Activated T-cell treated with anti-CD3 and anti-CD28 coated beads for 48 hours (primary cell): ENCODE data around the gene SSU72.

Experiments used
- DNase-seq: peaks from one replicate; pipeline ENCODE4 v3.0.0-alpha.2; 2020; ENCODE audit warnings: low read depth

Gene SSU72

DNA sequence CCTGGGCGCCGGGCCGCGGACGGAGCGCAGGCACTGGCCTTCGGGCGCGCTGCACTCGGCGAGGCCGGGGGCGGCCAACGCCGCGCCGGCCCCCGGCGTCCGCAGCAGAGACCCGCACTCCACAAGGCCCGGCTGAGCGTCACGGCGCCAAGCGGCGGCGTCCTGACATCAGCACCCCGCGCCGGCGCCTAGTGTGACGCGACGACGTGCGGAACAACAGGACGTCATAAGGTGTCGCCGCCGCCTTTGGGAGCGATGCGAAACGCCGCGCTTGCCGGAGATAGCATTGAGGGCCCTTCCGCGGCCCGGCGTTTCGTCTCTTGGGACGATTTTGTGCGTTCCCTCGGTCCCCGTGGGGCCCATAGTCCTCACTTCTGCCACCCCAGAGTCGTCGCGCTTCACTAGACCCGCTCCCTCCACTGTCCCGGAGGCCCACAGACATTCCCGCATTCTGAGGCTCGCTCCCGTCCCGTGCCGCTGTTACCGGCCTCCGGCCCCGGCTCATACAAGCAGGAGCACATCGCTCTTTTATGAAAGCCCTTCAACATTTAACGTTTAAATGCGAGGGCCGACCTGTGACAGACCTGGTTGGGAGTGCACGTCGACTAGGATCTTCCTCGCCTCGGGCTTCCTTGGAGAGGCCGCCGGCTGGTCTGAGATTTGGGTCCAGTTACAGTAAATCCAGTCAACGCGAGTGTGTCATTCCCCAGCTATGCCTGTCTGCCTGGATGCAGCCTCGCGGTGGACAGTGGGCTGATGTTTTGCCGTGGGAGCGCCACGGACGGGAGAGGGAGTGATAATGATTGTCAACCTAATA is at the start of gene SSU72:
TSS of gene SSU72 (minus strand) at position 143 of the 817 bp plus-strand sequence. CDS start 306 bp downstream, outside the sequence.
- peak; percentile 92 for DNase-seq

DNA sequence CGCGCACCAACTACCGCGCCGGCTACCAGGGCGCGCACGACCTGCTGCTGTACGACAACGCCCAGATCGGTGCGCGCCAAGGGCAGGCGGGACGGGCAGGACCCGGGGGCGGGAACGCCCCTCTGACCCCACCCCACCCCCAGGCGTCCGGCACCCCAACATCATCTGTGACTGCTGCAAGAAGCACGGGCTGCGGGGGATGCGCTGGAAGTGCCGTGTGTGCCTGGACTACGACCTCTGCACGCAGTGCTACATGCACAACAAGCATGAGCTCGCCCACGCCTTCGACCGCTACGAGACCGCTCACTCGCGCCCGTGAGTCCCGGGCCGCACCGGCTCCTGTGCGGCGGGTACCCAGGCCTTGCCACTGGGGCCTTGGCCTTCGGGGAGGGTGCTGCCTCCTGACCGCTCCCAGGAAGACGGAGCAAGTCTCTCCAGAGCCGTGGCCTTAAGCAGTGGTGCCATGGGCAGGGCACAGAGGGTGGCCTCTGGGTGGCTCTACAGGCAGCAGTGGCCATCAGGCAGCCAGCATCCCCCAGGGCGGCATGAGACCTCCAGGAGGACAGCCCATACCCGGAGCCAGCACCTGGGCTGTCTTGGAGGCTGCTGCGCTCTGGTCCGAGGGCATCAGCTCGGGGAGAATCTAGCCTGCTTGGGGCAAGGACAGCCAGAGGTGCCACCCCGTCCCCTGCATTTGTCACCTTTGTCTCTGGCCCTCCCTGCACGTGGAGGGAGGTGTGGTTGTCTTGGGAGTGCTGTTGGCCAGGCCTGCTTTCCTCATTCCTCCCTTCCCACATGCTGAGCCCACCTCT is 49.2 kb upstream of the SSU72 start:
- no peak for DNase-seq

DNA sequence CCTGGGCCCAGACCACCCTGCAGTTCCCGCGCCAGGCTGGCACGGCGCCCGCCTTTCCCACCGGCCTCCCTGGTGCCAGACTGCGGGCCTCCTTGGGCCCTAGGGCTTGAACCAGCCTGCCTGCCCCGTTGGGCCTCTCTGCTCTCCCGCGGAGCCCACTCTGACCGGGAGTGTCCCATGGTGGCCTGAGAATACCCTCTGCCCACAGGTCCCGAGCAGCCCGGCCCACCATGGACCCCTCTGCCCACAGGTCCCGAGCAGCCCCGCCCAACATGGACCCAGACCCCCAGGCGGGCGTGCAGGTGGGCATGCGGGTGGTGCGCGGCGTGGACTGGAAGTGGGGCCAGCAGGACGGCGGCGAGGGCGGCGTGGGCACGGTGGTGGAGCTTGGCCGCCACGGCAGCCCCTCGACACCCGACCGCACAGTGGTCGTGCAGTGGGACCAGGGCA is 48.5 kb upstream of the SSU72 start:
- DNase-seq, result no peak

DNA sequence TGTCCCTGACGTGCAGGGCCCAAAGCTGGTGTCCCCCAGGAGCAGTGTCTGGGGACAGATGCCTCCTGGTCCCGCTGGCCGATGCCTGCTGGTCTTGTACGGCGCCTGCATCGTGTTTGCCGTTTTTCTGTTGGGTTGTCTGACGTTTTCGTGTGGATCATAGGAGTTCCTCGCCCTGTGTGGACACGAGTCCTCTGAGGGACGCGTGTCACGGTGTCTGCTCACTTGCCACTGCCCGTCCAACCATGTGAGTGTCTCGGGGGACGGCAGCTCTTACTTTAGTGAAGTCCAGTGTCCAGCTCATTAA is 48.1 kb upstream of the SSU72 start:
- DNase-seq, result no peak

DNA sequence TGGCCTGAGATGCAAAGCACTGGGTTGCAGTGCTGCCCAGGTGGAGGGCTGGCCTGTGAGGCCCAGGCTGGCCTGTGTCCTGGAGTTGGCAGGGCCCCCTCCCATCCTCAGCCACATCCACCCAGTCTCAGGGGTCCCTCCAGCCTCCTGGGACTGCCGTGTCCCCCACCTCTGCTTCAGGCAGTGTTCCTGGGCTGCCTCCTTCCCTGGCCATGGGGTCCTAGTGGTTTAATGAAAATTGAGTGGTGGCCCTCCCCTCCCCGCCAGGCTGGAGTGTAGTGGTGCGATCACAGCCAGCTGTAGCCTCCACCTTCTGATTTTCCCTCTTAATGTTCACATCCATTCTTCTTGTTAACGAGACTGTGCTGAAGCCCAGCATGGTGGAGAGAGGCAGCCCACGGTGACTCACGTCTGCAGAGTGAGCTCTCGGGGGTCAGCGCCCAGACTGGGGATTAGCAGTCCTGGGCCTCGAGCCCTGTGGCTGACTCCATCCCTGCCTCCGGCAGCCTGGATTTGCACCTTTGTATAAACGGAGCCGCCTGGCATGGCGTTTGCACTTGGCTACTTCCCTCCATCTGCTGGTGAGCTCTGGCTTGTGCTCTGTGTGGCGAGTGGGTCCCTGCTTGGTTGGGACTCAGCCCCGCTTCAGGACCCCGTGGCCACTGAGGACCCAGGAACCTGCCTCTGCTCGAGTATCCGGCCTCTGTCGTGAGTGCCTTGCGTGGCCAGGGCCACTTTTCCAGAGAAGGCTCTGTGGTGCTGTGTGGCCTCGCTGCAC is 47.5 kb upstream of the SSU72 start:
- DNase-seq, result no peak

DNA sequence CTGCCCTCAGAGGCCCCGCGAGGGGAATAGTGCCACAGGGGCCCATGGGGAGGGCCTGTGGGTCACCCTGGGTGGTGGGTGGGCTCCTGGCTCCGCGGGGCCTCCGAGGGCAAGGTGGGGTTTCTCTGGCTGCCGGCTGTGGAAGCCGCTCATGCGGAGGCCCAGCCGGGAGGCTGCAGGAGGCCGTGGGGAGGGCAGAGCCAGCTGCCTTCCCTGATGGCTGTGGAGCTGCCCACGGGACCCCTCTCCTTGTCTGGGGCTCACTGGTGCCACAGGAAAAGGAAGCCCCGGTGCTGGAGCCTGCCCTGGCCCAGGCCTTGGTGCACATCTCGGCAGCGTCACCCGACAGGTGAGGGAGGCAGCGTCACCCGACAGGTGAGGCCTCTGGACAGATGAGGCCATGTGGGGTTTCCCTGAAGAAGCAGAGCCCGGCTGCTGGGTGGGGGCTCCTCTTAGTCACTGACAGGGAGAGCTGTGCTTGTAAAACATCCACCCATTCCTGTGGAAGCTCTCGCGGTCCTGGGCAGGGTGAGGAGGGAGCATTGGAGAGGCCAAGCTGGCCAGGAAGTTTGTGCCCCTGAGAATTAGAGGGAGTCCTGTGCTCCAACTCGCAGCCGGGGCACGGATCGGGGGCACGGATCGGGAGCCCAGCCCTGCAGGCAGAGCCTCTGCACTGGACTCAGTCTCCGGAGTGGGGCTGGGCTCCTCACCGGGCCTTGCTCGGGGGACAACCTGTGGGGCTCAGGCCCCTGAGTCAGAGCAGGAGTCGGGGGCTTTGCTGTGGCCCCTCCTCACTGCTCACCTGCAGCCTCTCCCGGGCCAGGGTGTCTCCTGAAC is 46.7 kb upstream of the SSU72 start:
- DNase-seq, result no peak

DNA sequence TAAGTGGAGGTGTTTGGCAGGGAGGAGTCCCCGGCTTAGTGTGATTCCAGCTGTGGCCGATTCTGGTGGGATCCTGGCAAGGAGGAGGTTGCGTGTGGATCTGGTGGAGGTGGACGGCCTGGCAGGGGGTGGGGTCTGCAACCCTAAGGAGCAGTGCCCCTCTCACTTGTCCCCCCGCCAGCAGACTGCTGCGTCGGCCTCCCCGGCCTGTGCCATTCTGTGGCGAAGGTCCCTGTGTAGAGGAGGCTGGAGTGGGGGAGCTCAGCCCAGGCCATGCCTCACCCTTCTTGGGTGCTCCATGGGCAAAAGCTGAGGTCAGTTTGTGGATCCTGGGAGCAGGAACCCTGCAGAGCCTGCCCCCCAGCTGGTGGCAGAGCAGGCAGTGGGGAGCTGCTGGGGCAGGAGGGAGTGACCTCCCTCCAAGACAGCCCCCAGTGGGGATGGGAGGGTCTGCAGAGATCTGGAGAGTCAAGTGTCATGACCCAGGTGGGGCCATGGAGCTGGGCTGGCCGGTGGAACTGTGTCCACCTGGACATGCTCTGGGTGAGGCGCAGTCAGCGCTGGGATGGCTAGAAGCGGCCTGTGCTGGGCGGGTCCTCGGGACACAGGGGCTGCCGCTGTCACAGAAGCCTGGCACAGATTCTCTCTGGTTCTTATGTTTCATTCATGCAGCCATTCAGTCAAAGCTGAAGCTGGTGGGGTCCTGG is 45.9 kb upstream of the SSU72 start:
- DNase-seq, result no peak

DNA sequence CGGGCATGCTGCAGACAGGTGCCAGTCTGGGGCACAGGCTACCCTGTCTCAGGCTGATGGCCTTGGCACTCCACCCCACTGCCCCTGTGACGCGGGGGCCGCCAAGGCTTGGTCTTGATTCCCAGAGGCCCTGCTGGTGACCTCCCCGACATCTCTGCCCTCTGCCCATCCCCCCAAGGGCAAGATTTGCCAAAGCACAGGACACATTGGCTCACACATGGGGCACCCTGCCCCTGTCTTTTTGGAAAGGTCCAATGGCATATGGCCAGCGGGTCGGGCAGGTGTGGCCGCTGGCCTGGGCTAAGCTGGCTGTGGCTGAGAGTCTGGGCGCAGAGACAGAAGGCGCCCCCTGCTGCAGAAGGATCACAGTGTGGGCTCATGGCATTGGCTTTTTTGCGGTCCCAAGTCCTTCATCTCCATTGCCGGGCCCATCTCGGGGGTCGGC is 45.3 kb upstream of the SSU72 start:
- no peak for DNase-seq

DNA sequence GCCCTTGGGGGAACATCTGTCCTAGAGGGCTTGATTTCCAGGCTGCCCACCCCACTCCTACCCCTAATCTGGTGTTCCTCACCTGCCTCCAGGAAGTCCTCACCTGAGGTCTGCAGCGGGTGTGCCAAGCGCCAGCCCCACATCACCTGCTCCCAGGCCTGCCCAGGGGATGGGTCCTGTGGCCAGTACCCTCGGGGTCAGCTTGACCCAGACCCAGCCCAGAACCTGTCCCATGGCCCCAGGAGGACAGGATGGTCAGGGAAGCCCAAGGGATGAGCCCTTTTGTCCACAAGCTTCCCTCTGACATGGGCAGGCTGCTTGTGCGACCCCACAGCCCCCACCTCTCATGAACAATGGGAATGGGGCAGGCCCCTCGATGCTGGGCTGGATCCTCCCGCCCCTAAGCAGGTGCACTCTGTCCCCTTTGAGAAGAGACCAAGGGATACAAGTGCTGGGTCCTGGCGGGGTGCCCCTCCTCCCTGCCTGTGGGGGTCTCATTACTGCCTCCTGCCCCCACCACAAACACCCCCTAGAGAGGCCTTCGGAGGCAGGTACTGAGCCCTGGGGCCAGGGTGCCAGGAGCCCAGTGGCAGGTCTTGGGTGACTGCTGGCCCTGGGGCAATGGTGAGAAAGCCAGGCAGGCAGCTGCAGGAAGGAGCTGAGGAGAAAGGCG is 43.9 kb upstream of the SSU72 start:
- no peak for DNase-seq

DNA sequence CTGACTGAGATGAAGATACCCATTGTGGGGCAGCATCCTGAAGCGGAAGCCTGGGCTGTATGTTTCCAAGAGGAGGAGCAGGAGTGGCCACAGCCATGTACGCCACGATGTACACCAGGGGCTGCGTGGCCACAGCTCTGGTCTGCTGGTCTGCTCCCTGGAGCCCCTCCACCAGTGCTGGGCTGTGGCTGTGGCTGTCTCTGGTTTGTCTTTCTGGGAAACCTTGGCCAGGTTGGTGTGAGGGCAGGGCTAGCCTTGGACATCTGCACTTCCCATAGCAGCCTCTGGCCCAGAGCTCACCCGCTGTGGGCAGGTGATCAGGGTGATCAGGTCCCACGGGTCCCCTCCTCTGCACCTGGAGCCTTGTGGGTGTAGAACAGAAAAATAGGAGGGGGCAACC is 43.3 kb upstream of the SSU72 start:
- no peak for DNase-seq

DNA sequence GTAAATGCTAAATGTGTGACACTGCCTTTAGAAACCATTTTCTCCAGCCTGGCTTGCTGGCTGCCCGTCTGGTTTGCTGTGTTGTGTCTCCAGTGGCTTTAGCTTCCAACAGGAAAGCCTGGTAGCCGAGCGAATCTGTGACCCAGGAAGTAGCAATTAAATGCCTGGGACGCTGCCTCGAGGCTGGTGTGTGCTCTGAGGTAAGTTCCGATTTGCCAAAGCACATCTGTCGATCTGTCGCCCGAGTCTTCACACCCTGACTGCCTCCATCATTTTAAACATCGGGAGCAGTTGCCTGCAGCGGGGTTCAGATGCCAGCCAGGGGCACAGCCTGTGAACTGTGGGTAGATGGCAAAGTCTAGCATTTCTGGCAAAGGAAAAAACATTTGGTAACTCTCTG is 42.9 kb upstream of the SSU72 start:
- no peak for DNase-seq

DNA sequence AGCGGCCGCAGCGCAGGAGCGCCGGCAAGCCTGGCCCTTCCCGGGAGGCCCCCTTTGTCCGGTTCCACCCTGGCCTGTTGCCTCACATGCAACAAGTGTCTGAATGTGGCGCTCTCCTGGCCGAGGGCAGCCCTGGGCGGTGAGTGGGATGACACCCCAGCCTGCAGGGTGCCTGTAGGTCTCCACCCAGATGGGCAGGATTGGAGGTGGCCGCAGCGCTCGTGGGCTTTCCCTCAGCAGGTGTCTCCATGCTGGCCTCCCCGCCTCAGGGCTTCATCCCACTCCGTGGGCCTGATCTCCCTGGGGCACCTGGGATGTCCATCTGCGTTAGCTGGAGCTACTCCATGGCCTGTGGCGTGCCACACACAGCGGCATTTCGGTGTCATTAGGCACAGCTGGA is 42.2 kb upstream of the SSU72 start:
- no peak for DNase-seq

DNA sequence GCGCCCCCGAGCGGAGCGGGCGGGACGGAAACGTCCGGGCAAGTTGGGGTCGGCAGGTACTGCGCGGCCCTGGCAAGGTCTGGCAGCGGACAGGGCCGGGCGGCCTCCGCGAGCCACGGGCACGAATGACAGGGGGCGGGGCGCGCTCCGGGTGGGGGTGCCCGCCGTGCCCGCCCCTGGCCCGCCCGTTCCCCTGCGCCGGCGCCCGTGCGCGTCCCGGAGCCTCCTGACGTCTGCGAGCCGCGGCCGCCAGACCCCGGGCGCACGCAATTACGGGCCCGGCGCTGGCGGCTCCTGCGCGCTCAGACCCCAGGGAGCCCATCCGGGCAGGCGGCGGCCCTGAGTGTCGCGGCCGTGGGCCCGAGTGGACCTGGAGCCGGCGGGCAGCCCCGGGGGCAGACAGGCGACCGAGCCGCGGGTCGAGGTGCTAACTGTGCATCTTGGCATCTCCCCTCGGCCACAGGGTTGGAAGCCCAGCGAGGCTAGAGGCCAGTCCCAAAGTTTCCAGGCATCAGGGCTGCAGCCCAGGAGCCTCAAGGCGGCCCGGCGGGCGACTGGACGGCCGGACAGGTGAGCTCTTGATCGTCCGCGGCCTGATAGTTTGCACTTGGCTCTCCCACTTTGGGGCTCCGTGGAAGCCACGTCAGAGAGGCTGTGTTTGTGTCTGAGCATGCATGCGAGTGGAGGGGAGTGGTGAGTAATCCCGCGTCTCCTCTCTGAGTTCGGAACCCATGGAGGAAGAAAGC is 41.6 kb upstream of the SSU72 start:
- DNase-seq, result peak; percentile 39

DNA sequence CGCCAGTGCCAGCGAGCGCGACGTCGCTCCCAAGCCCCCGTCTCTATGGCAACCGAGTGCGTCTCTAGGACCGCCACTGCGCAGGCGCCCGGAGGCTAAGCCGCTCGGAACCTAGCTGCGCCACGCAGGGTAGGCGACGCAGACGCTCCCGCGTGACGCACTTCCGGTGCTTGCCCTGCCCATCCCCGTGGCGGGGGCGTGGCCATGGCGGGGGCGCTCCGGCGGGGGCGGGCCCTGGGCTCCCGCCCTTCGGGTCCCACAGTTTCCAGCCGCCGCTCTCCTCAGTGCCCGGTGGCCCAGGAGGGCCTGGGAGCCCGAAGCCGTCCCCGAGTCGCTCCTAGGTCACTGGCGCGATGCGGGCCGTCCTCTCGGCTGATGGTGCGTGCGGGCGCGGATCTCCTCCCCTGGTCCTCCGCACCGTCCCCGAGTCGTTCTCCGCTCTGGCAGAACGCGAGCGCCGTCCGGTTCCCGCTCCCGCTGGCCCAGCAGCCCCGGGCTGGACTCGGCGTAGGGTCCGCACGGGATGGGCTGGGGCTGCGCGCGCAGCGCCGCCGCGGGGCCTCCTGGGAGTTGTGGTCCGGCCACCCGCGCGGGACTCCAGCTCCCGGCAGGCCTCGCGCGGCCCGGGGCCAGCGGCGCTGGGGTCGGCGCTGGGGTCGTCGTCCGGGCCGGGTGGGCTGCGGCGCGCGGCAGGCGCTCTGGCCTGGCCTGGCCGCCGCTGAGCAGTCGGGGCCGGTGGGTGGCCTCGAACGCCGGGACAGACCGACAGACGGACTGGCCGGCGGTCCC is 40.8 kb upstream of the SSU72 start, which contains the start of gene MIB2:
TSS of gene MIB2 (plus strand) at position 245 of the 789 bp plus-strand sequence. CDS start 7,953 bp downstream, outside the sequence.
- peak; percentile 98 for DNase-seq

DNA sequence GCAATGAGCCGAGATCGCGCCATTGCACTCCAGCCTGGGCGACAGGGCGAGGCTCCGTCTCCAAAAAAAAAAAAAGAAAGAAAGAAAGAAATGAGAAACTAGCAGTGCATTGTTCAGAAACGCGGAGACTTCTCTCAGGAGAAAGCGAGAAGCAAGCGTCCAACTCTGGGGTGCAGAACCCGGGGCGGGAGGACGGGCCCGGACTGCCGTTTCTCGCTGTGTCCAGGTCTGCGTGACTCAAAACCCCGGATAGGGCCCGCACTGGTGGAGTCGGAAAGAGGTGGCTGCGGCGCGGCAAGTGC is 40.2 kb upstream of the SSU72 start:
- DNase-seq, result no peak

DNA sequence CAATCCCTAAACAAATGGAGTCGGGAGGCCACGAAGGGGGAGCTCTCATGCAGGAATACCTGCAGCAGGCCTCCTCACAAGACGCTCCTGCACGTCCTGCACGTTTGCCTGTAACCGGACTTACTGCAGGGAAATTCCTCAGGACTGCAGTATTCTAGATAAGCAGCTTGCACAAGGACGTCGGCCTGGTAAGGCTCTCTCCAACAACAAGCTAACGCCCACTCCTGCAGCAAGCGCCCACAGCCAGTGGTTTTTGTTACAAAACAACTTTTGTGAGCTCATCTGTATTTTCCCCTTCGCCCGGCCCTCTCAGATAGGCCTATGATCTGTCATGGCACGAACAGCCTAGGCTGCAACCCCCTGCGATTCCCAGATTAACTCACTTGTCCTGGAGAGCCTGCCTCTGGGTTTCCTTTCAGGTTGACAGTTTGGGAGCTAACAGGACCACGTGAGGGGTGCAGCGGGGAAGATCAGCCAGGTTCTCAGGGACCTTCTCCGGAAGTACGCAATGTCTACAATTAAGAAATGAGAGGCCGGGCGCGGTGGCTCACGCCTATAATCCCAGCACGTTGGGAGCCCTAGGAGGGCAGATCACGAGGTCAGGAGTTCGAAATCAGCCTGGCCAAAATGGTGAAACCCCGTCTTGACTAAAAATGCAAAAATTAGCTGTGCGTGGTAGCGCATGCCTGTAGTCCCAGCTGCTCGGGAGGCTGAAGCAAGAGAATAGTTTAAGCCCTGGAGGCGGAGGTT is 39.7 kb upstream of the SSU72 start:
- DNase-seq, result peak; percentile 47

DNA sequence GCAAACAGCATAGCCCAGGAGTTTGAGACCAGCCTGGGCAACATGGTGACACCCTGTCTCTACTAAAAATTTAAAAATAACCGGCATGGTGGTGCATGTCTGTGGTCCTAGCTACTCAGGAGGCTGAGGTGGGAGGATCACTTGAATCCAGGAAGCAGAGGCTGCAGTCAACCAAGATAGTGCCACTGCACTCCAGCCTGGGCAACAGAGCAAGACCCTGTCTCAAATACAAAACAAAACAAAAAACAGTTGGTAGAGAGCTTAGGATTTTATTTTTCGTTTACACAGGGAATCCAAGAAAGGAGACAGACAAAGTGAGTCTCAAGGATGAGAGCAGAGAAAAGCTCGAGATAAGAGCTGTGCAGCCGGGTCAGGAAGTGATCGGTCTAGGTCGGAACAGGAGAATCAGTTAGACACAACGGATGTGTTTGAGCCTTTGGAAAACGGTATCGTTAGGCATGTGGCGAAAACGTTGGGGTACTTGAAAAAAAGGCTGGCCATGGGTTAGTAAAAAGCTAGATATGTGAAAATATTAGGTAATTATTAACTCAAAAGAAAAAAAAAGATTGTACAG is 38.9 kb upstream of the SSU72 start:
- DNase-seq, result no peak

DNA sequence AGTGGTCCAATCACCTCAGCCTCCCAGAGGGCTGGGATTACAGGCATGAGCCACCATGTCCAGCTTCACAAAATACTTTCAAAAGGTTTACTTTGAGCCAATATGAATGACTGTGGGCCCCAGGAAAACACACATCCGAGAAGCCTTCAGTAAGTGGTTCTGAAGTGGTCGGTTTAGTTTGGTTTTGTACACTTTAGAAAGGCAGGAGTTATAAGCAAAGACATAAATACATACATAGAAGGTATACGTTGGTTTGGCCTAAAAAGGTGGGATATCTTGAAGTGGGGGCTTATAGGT is 37.4 kb upstream of the SSU72 start:
- no peak for DNase-seq
